PC-9 (cell line): ENCODE results near the gene UBE2O. TPM values are rescaled to one million over a fixed set of nuclear protein-coding genes. Genes with fewer than 3 reads are reported as not detected.

Experiments used
- BruUV-seq: library from RNA; stranded (reverse); fragments of 400-500 nt; replicated peaks from 2 replicates; lab custom pipeline; 2021; lab: Mats Ljungman, UMichigan
- CTCF ChIA-PET: fragments of 300-600 bp; sonication (Branson Sonifier 250); formaldehyde crosslinking; loops from one replicate; lab custom pipeline; 2022; ENCODE audit warnings: antibody characterized with exemption; lab: Charles Lee
- POLR2A ChIA-PET: fragments of 300-600 bp; sonication (Branson Sonifier 250); formaldehyde crosslinking; loops from one replicate; lab custom pipeline; 2022; ENCODE audit warnings: antibody characterized with exemption; ENCODE audit not compliant: unreplicated experiment; lab: Charles Lee
- DNase-seq, 2 experiments: peaks; one replicate each; pipeline versions ENCODE4 v3.0.0 to v3.0.0-alpha.2; 2015 to 2022; ENCODE audit warnings: mixed read lengths in 1 of 2
- H2AFZ ChIP-seq: fragments of 200-600 bp; sonication (generic); 2 replicates; pipeline ENCODE4 v1.8.1; 2017; ENCODE audit warnings: antibody characterized with exemption
- H3F3A ChIP-seq: fragments of 200-600 bp; sonication (generic); 2 replicates; pipeline ENCODE4 v1.8.1; 2017; ENCODE audit warnings: antibody characterized with exemption, mild to moderate bottlenecking, low read depth; ENCODE audit not compliant: insufficient read depth
- H3K27ac ChIP-seq: fragments of 200-600 bp; sonication (generic); 2 replicates; pipeline ENCODE4 v1.6.1; 2016; ENCODE audit warnings: mixed run types
- H3K27me3 ChIP-seq: fragments of 200-600 bp; sonication (generic); 2 replicates; pipeline ENCODE4 v1.6.1; 2016; ENCODE audit warnings: low read depth, mixed run types; ENCODE audit not compliant: insufficient read depth
- H3K36me3 ChIP-seq: fragments of 200-600 bp; sonication (generic); 2 replicates; pipeline ENCODE4 v1.6.1; 2016; ENCODE audit warnings: low read depth, mixed run types
- H3K4me1 ChIP-seq: fragments of 200-600 bp; sonication (generic); replicated peaks from 2 replicates; pipeline ENCODE4 v1.6.1; 2016; ENCODE audit warnings: mixed run types; ENCODE audit not compliant: insufficient read depth
- H3K4me2 ChIP-seq: fragments of 200-600 bp; sonication (generic); 2 replicates; pipeline ENCODE4 v1.6.1; 2017; ENCODE audit warnings: mixed run types
- H3K4me3 ChIP-seq: fragments of 200-600 bp; sonication (generic); 2 replicates; pipeline ENCODE4 v1.6.1; 2016; ENCODE audit warnings: mixed run types
- H3K79me2 ChIP-seq: fragments of 200-600 bp; sonication (generic); 2 replicates; pipeline ENCODE4 v1.6.1; 2017; ENCODE audit warnings: low read depth, mixed run types
- H3K9me2 ChIP-seq: fragments of 200-600 bp; sonication (generic); 2 replicates; pipeline ENCODE4 v1.8.1; 2017; ENCODE audit warnings: mild to moderate bottlenecking; ENCODE audit not compliant: insufficient read depth
- H3K9me3 ChIP-seq: fragments of 200-600 bp; sonication (generic); 2 replicates; pipeline ENCODE4 v1.8.1; 2016; ENCODE audit warnings: low read depth; ENCODE audit not compliant: insufficient read depth
- H4K20me1 ChIP-seq: fragments of 200-600 bp; sonication (generic); 2 replicates; pipeline ENCODE4 v1.8.1; 2017; ENCODE audit not compliant: insufficient read depth
- CTCF ChIP-seq: fragments of 200-600 bp; sonication (generic); conservative IDR thresholded peaks from 2 replicates; pipeline ENCODE4 v1.6.1; 2017; ENCODE audit warnings: mixed run types, antibody characterized with exemption, mild to moderate bottlenecking, moderate library complexity
- EZH2 ChIP-seq: fragments of 200-600 bp; sonication (generic); IDR thresholded peaks from 2 replicates; pipeline ENCODE4 v1.8.0; 2017; ENCODE audit warnings: antibody characterized with exemption, low read depth
- intact Hi-C: fragments of 100-400 bp; cut with micrococcal nuclease; formaldehyde crosslinking; loops from one replicate; pipeline ENCODE4 v1.10.0; 2022; ENCODE audit not compliant: unreplicated experiment
- total RNA-seq: library from RNA; stranded (reverse); gene quantifications from 2 replicates; pipeline ENCODE4 v1.2.3, GENCODE V29; 2021

The UBE2O gene
- total RNA-seq, 1 experiment from 2014 or later, result 28.0 TPM

DNA sequence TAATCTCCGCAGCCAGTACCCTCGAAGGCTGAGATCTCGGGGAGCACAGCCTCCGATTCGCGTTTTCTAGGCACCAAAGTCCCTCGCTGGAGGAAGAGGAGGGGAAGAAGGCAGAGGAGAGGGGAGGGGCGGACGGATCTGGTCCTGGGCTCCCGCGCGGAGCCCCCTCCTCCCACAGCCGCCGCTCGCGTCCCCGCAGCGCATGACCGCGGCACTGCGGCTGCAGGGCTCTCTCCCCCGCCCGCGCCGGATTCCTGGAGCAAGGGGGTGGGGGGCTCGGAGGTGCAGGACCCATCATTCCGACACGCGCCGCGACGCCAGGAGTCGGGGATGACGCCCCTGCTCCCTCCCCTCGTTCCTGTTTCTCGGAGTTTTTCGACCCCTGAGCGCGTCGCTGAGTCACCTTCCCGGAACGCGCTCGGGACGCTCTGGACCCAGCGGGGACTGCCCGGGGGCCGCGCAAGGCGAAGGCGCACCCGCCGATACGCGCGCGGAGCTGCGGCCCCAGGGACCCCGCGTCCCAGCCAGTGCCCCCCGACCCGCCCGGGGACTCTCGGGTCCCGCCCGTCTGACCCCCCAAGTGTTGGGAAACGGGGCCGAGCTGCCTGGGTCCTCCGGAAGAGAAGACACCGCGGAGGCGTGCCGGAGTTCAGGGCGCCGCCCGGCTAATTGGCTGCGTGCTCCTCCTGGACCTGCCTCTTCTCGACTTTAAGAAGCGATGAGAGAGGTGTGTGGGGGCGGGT is 70.0 kb downstream of the UBE2O start:
- BruUV-seq, result no TSS peak
- no peaks in the 10 kb centered on the region; the same call in 1 of the 2 replicates for H3F3A ChIP-seq
- peak overlapping the region; percentile 83 for H2AFZ ChIP-seq
- H3K27me3 ChIP-seq, result no peaks in the 10 kb centered on the region
- H3K36me3 ChIP-seq, result no peaks in the 10 kb centered on the region
- H3K27ac ChIP-seq, result no peak overlapping the region
- peak overlapping the region; percentile 95 for H3K4me2 ChIP-seq
- ChIA-PET CTCF (interaction anchor here (0.6 kb wide), 2 partner anchors 20 to 42 kb away, joined by 3 read pairs; no protein-coding TSS in a partner anchor), POLR2A (interaction anchor here (0.7 kb wide), 1 partner anchor 79 kb away, joined by 10 read pairs; no protein-coding TSS in a partner anchor)
- peak overlapping the region; percentile 68 for H3K4me3 ChIP-seq
- intact Hi-C loops, result loop anchor here (1.0 kb wide), 1 partner anchor 29 kb away; no protein-coding TSS in a partner anchor
- no peaks in the 10 kb centered on the region for H4K20me1 ChIP-seq
- H3K79me2 ChIP-seq, result no peaks in the 10 kb centered on the region
- peak in 1 of 2 experiments; percentile 59 for DNase-seq
- H3K9me3 ChIP-seq, result no peaks in the 10 kb centered on the region
- no peaks in the 10 kb centered on the region for H3K9me2 ChIP-seq
- H3K4me1 ChIP-seq, result peaks cover 4% of the 10 kb centered on the region; the same call in 1 of the 2 replicates
- TF ChIP-seq CTCF, result no peak
- no peak for TF ChIP-seq EZH2

GRCh38 chr17:76382351-76382802 is 70.6 kb downstream of the UBE2O start:
- no peaks in the 10 kb centered on the region for H3K79me2 ChIP-seq
- H3K9me3 ChIP-seq, result no peaks in the 10 kb centered on the region
- ChIA-PET CTCF (interaction anchor here (0.6 kb wide), 3 partner anchors 19 to 41 kb away, joined by 3 to 7 read pairs (median 3); no protein-coding TSS in a partner anchor), POLR2A (interaction anchor here (0.7 kb wide), 1 partner anchor 79 kb away, joined by 10 read pairs; no protein-coding TSS in a partner anchor)
- no peaks in the 10 kb centered on the region for H3K27me3 ChIP-seq
- no peaks in the 10 kb centered on the region for H4K20me1 ChIP-seq
- intact Hi-C loops, result no loop called here
- no peak for DNase-seq
- peak overlapping the region; percentile 95 for H3K4me2 ChIP-seq
- H2AFZ ChIP-seq, result peak overlapping the region; percentile 83; the same call in 1 of the 2 replicates
- TF ChIP-seq EZH2 (no peak), CTCF (no peak)
- peaks cover 4% of the 10 kb centered on the region; the same call in 1 of the 2 replicates for H3K4me1 ChIP-seq
- no peaks in the 10 kb centered on the region for H3K9me2 ChIP-seq
- no peaks in the 10 kb centered on the region; the same call in 1 of the 2 replicates for H3F3A ChIP-seq
- no peak overlapping the region for H3K27ac ChIP-seq
- no peaks in the 10 kb centered on the region for H3K36me3 ChIP-seq
- H3K4me3 ChIP-seq, result peak overlapping the region; percentile 68
- BruUV-seq, result no TSS peak

GRCh38 chr17:76381633-76382350 is 71.2 kb downstream of the UBE2O start:
- ChIA-PET CTCF (interaction anchor here (0.6 kb wide), 4 partner anchors 12 to 41 kb away, joined by 3 to 7 read pairs (median 3); no protein-coding TSS in a partner anchor), POLR2A (no interaction called here)
- Histone ChIP-seq H3K4me1 (peaks cover 4% of the 10 kb centered on the region; the same call in 1 of the 2 replicates), H3K27me3 (no peaks in the 10 kb centered on the region), H3K79me2 (no peaks in the 10 kb centered on the region), H3K4me3 (no peak overlapping the region), H2AFZ (no peak overlapping the region), H3F3A (no peaks in the 10 kb centered on the region; the same call in 1 of the 2 replicates), H3K27ac (no peak overlapping the region), H3K9me3 (no peaks in the 10 kb centered on the region), H3K4me2 (no peak overlapping the region), H3K36me3 (no peaks in the 10 kb centered on the region), H3K9me2 (no peaks in the 10 kb centered on the region), H4K20me1 (no peaks in the 10 kb centered on the region)
- BruUV-seq, result TSS peak; percentile 7
- DNase-seq, result no peak
- intact Hi-C loops, result no loop called here
- TF ChIP-seq CTCF (no peak), EZH2 (no peak)
